Osteocyte (in vitro differentiated cells): ENCODE measurements around the gene TMEM43. TPM values are rescaled to one million over a fixed set of nuclear protein-coding genes. Genes with fewer than 3 reads are reported as not detected.
A peak's percentile ranks its signal among the peaks of the same experiment; 100 is the strongest.

Source experiments
- DNase-seq: peaks from one replicate; pipeline ENCODE4 v3.0.0; 2021; ENCODE audit warnings: mixed read lengths; ENCODE audit not compliant: unreplicated experiment; ENCODE audit errors: extremely low spot score
- H3K27ac Mint-ChIP-seq: one replicate; pipeline ENCODE4 v1.8.0; 2021; ENCODE audit warnings: mild to moderate bottlenecking, mixed read lengths; ENCODE audit not compliant: unreplicated experiment
- H3K27me3 Mint-ChIP-seq: one replicate; pipeline ENCODE4 v1.8.0; 2021; ENCODE audit warnings: mixed read lengths; ENCODE audit not compliant: unreplicated experiment
- H3K36me3 Mint-ChIP-seq: one replicate; pipeline ENCODE4 v1.8.0; 2021; ENCODE audit warnings: mixed read lengths; ENCODE audit not compliant: unreplicated experiment
- H3K4me1 Mint-ChIP-seq: one replicate; pipeline ENCODE4 v1.8.0; 2021; ENCODE audit warnings: mixed read lengths; ENCODE audit not compliant: unreplicated experiment
- H3K4me3 Mint-ChIP-seq: one replicate; pipeline ENCODE4 v1.8.0; 2021; ENCODE audit warnings: mild to moderate bottlenecking, moderate library complexity, mixed read lengths; ENCODE audit not compliant: unreplicated experiment
- H3K9me3 Mint-ChIP-seq: one replicate; pipeline ENCODE4 v1.8.0; 2021; ENCODE audit warnings: mixed read lengths; ENCODE audit not compliant: unreplicated experiment
- CTCF ChIP-seq: fragments of 200-600 bp; sonication (generic); IDR thresholded peaks from 2 replicates; pipeline ENCODE4 v1.5.0; 2021; ENCODE audit warnings: antibody characterized with exemption, mild to moderate bottlenecking, moderate library complexity
- total RNA-seq: library from RNA; stranded (reverse); gene quantifications from 2 replicates; pipeline ENCODE4 v1.2.1, GENCODE V29; 2021

The TMEM43 gene
- total RNA-seq, 1 donor from 2014 or later, result 73.3 TPM

GRCh38 chr3:14145236-14145635 is 20.4 kb downstream of the TMEM43 start:
- no peaks in the 10 kb centered on the region for H3K27me3 Mint-ChIP-seq
- H3K9me3 Mint-ChIP-seq, result no peaks in the 10 kb centered on the region
- peak overlapping the region; percentile 5 for H3K4me3 Mint-ChIP-seq
- peak overlapping the region; percentile 100 for H3K27ac Mint-ChIP-seq
- no peak for DNase-seq
- H3K36me3 Mint-ChIP-seq, result peaks cover 18% of the 10 kb centered on the region
- H3K4me1 Mint-ChIP-seq, result peaks cover 42% of the 10 kb centered on the region
- no peak for TF ChIP-seq CTCF

- H3K36me3 Mint-ChIP-seq, result peaks cover 22% of the 10 kb centered on the region
- no peak for DNase-seq
- no peaks in the 10 kb centered on the region for H3K9me3 Mint-ChIP-seq
- peak overlapping the region; percentile 100 for H3K27ac Mint-ChIP-seq
- H3K27me3 Mint-ChIP-seq, result no peaks in the 10 kb centered on the region
- H3K4me1 Mint-ChIP-seq, result peaks cover 42% of the 10 kb centered on the region
- no peak overlapping the region for H3K4me3 Mint-ChIP-seq
- no peak for TF ChIP-seq CTCF
Observed at GRCh38 chr3:14145670-14146380, 21.0 kb downstream of the TMEM43 start.

- H3K27me3 Mint-ChIP-seq, result no peaks in the 10 kb centered on the region
- peaks cover 42% of the 10 kb centered on the region for H3K4me1 Mint-ChIP-seq
- DNase-seq, result no peak
- peaks cover 24% of the 10 kb centered on the region for H3K36me3 Mint-ChIP-seq
- peak overlapping the region; percentile 100 for H3K27ac Mint-ChIP-seq
- no peak for TF ChIP-seq CTCF
- no peaks in the 10 kb centered on the region for H3K9me3 Mint-ChIP-seq
- no peak overlapping the region for H3K4me3 Mint-ChIP-seq
Observed at GRCh38 chr3:14146381-14147065, 21.7 kb downstream of the TMEM43 start.

- no peak for TF ChIP-seq CTCF
- peaks cover 37% of the 10 kb centered on the region for H3K4me1 Mint-ChIP-seq
- H3K27ac Mint-ChIP-seq, result peak overlapping the region; percentile 100
- H3K4me3 Mint-ChIP-seq, result no peak overlapping the region
- H3K27me3 Mint-ChIP-seq, result no peaks in the 10 kb centered on the region
- no peaks in the 10 kb centered on the region for H3K9me3 Mint-ChIP-seq
- peak; percentile 71 for DNase-seq
- peaks cover 19% of the 10 kb centered on the region for H3K36me3 Mint-ChIP-seq
Observed at GRCh38 chr3:14147066-14147435, 22.2 kb downstream of the TMEM43 start.

DNA sequence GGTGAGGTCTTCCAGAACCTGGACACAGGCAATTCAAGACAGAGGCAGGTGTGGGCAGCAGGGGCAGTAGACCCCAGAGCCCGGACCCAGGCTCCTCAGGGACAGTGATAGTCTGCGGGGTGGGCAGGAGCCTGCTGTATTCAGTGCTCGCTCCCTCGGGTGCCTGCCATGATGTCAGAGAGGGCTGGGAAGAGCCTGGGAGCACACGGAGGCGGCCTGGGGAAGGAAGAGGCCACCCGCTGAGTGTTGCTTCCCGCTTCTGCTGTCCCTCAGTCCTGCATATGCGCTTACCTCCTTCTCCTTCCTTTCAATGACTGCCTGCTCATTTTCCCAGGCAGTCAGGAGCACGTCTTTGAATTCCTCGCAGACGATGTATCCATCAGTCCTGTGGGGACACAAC is 22.8 kb downstream of the TMEM43 start:
- Mint-ChIP-seq H3K27me3 (no peaks in the 10 kb centered on the region), H3K4me1 (peaks cover 31% of the 10 kb centered on the region), H3K36me3 (peaks cover 23% of the 10 kb centered on the region), H3K9me3 (no peaks in the 10 kb centered on the region), H3K4me3 (no peak overlapping the region), H3K27ac (peak overlapping the region; percentile 78)
- peak; percentile 44 for DNase-seq
- TF ChIP-seq CTCF, result no peak
